H1 (cell line): Measurements from ENCODE around the gene ABCA1. TPM values are rescaled to one million over a fixed set of nuclear protein-coding genes. Genes with fewer than 3 reads are reported as not detected.

Experiments used
- CTCF ChIA-PET: fragments of 300-600 bp; sonication (Branson Sonifier 250); formaldehyde crosslinking; loops from one replicate; lab custom pipeline; 2021; ENCODE audit not compliant: partially characterized antibody; lab: Charles Lee
- POLR2A ChIA-PET: fragments of 300-600 bp; sonication (Branson Sonifier 250); formaldehyde crosslinking; loops from one replicate; lab custom pipeline; 2021; ENCODE audit warnings: inconsistent platforms; ENCODE audit not compliant: partially characterized antibody; lab: Charles Lee
- DNase-seq, 2 experiments: peaks; one replicate each; pipeline versions ENCODE4 v3.0.0 to v3.0.0-alpha.2; 2010 to 2022; ENCODE audit warnings: low spot score in 2 of 2, low read depth in 1 of 2, mixed read lengths in 1 of 2
- FAIRE-seq: peaks from 2 replicates; lab custom pipeline; 2011; peaks lifted over from hg19 to GRCh38; lab: Jason Lieb, UNC
- H2AFZ ChIP-seq: 2 replicates; pipeline ENCODE4 v1.8.1; 2012; ENCODE audit warnings: low read length, inconsistent platforms
- H2AK5ac ChIP-seq: 2 replicates; pipeline ENCODE4 v1.6.1; 2013; ENCODE audit warnings: low read depth, low read length
- H2BK120ac ChIP-seq: replicated peaks from 2 replicates; pipeline ENCODE3; 2013; ENCODE audit warnings: low read depth, low read length, inconsistent platforms
- H2BK12ac ChIP-seq: 2 replicates; pipeline ENCODE4 v1.6.1; 2013; ENCODE audit warnings: low read depth, low read length
- H2BK15ac ChIP-seq: 2 replicates; pipeline ENCODE4 v1.6.1; 2013; ENCODE audit warnings: low read length
- H2BK20ac ChIP-seq: 2 replicates; pipeline ENCODE4 v1.6.1; 2013; ENCODE audit warnings: low read length
- H2BK5ac ChIP-seq: 2 replicates; pipeline ENCODE4 v1.6.1; 2013; ENCODE audit warnings: low read depth, low read length
- H3K14ac ChIP-seq: 2 replicates; pipeline ENCODE4 v1.6.1; 2013; ENCODE audit warnings: inconsistent platforms; ENCODE audit not compliant: insufficient read length
- H3K18ac ChIP-seq: 2 replicates; pipeline ENCODE4 v1.6.1; 2013; ENCODE audit warnings: low read length; ENCODE audit errors: extremely low read depth
- H3K23ac ChIP-seq: 2 replicates; pipeline ENCODE4 v1.6.1; 2013; ENCODE audit warnings: inconsistent platforms; ENCODE audit not compliant: insufficient read length
- H3K23me2 ChIP-seq: 2 replicates; pipeline ENCODE4 v1.6.1; 2013; ENCODE audit warnings: low read depth, low read length
- H3K27ac ChIP-seq: 2 replicates; pipeline ENCODE4 v1.6.1; 2011; ENCODE audit warnings: low read depth, low read length, inconsistent platforms
- H3K27me3 ChIP-seq, 4 experiments: replicated peaks in 1 of 4; 1 replicate in 1 of 4; 2 replicates in 3 of 4; pipeline versions ENCODE4 v1.6.1 to v1.8.1; 2011 to 2013; ENCODE audit warnings: low read length in 3 of 4, mild to moderate bottlenecking in 3 of 4, inconsistent platforms in 2 of 4, mixed read lengths in 2 of 4, moderate library complexity in 1 of 4; ENCODE audit not compliant: control insufficient read depth in 3 of 4, insufficient read depth in 3 of 4; ENCODE audit errors: extremely low read depth in 1 of 4
- H3K36me3 ChIP-seq, 4 experiments: 2 replicates each; pipeline versions ENCODE4 v1.6.1 to v1.8.1; 2011 to 2013; ENCODE audit warnings: mild to moderate bottlenecking in 4 of 4, low read length in 3 of 4, moderate library complexity in 2 of 4, control low read depth in 1 of 4, inconsistent platforms in 1 of 4; ENCODE audit not compliant: insufficient read depth in 4 of 4, control insufficient read depth in 2 of 4
- H3K4ac ChIP-seq: replicated peaks from 2 replicates; pipeline ENCODE3; 2013; ENCODE audit warnings: low read length, low read depth, mixed read lengths, inconsistent platforms; ENCODE audit not compliant: insufficient read length
- H3K4me1 ChIP-seq, 4 experiments: replicated peaks in 1 of 4; 1 replicate in 1 of 4; 2 replicates in 3 of 4; pipeline versions ENCODE4 v1.6.1 to v1.8.1; 2011 to 2013; ENCODE audit warnings: low read length in 3 of 4, inconsistent platforms in 2 of 4, mixed read lengths in 1 of 4; ENCODE audit not compliant: insufficient read depth in 4 of 4, control insufficient read depth in 3 of 4
- H3K4me2 ChIP-seq, 2 experiments: 2 replicates each; pipeline versions ENCODE4 v1.6.1 to v1.8.1; 2011 to 2013; ENCODE audit warnings: low read depth in 2 of 2, low read length in 2 of 2, control low read depth in 1 of 2, inconsistent platforms in 1 of 2, mild to moderate bottlenecking in 1 of 2; ENCODE audit not compliant: insufficient read depth in 1 of 2
- H3K4me3 ChIP-seq, 4 experiments: fragments of 200-600, 300-600 bp in 1 of 4; sonication (generic), shearing (Covaris generic), sonication (Bioruptor Twin) in 1 of 4; 2 replicates each; pipeline versions ENCODE4 v1.5.1 to v1.8.1; 2011 to 2016; ENCODE audit warnings: low read length in 4 of 4, low read depth in 3 of 4, control low read depth in 2 of 4, inconsistent platforms in 2 of 4, mild to moderate bottlenecking in 2 of 4, mixed read lengths in 1 of 4, moderate library complexity in 1 of 4; ENCODE audit not compliant: insufficient read depth in 2 of 4; ENCODE audit errors: extremely low read depth in 1 of 4
- H3K56ac ChIP-seq: replicated peaks from 2 replicates; pipeline ENCODE3; 2013; ENCODE audit warnings: low read depth, mild to moderate bottlenecking, mixed read lengths, low read length, inconsistent platforms; ENCODE audit not compliant: insufficient read length
- H3K79me1 ChIP-seq: 2 replicates; pipeline ENCODE4 v1.6.1; 2013; ENCODE audit warnings: low read depth, low read length, control low read depth
- H3K79me2 ChIP-seq, 2 experiments: 2 replicates each; pipeline versions ENCODE4 v1.6.1 to v1.8.1; 2012 to 2013; ENCODE audit warnings: low read length in 2 of 2, mild to moderate bottlenecking in 2 of 2, inconsistent platforms in 1 of 2; ENCODE audit not compliant: insufficient read depth in 2 of 2, control insufficient read depth in 1 of 2
- H3K9ac ChIP-seq, 4 experiments: replicated peaks in 1 of 4; 1 replicate in 1 of 4; 2 replicates in 3 of 4; pipeline versions ENCODE4 v1.6.1 to v1.8.1; 2011 to 2013; ENCODE audit warnings: low read depth in 3 of 4, low read length in 3 of 4, control low read depth in 2 of 4, mild to moderate bottlenecking in 2 of 4, moderate library complexity in 2 of 4, inconsistent platforms in 1 of 4; ENCODE audit errors: extremely low read depth in 1 of 4
- H3K9me3 ChIP-seq, 2 experiments: 2 replicates each; pipeline versions ENCODE4 v1.6.1 to v1.8.1; 2012 to 2013; ENCODE audit warnings: mild to moderate bottlenecking in 2 of 2, moderate library complexity in 2 of 2, control low read depth in 1 of 2, inconsistent platforms in 1 of 2, low read depth in 1 of 2, low read length in 1 of 2, mixed read lengths in 1 of 2; ENCODE audit not compliant: insufficient read depth in 2 of 2
- H4K20me1 ChIP-seq, 2 experiments: replicated peaks in 1 of 2; 2 replicates each; pipeline versions ENCODE3 to v1.8.1; 2011 to 2013; ENCODE audit warnings: inconsistent platforms in 2 of 2, low read length in 2 of 2, mild to moderate bottlenecking in 1 of 2; ENCODE audit not compliant: insufficient read depth in 2 of 2, control insufficient read depth in 1 of 2
- H4K5ac ChIP-seq: 2 replicates; pipeline ENCODE4 v1.6.1; 2013; ENCODE audit warnings: low read length, low read depth, mixed read lengths, inconsistent platforms; ENCODE audit not compliant: insufficient read length
- H4K8ac ChIP-seq: 2 replicates; pipeline ENCODE4 v1.8.0; 2013; ENCODE audit warnings: mild to moderate bottlenecking, moderate library complexity, low read length, inconsistent platforms; ENCODE audit not compliant: insufficient read depth; ENCODE audit errors: extremely low read depth
- H4K91ac ChIP-seq: replicated peaks from 2 replicates; pipeline ENCODE3; 2013; ENCODE audit warnings: low read length, mixed read lengths, inconsistent platforms; ENCODE audit not compliant: insufficient read length
- RXRA ChIP-seq: IDR thresholded peaks from 2 replicates; pipeline ENCODE4 v1.6.1; 2011; ENCODE audit warnings: low read depth, mild to moderate bottlenecking, low read length, moderate library complexity; ENCODE audit not compliant: insufficient read depth
- SIRT6 ChIP-seq: IDR thresholded peaks from one replicate; pipeline ENCODE4 v1.7.1; 2012; ENCODE audit warnings: low read length, inconsistent platforms
- WGBS, 2 experiments: shearing (Covaris generic) in 1 of 2; methylation state at CpG; one replicate each; pipeline versions ENCODE4 v1.1.6 to v1.1.7; 2013 to 2015; ENCODE audit warnings: low lambda C conversion rate in 2 of 2, mixed read lengths in 2 of 2, inconsistent platforms in 1 of 2, low coverage in 1 of 2, missing lambda C conversion rate in 1 of 2; ENCODE audit not compliant: insufficient replicate concordance in 2 of 2, insufficient coverage in 1 of 2, insufficient read length in 1 of 2; ENCODE audit errors: extremely low coverage in 1 of 2, missing lambda C conversion rate in 1 of 2; 5-methylcytosine and 5-hydroxymethylcytosine counted together
- polyA plus RNA-seq, 7 experiments: library from polyadenylated mRNA; depleted of rRNA in 3 of 7; stranded (reverse) in 5 of 7; unstranded in 2 of 7; fragments of >200 nt in 5 of 7; fragments of 200-250 nt in 2 of 7; gene quantifications; 1 replicate in 5 of 7; 2 replicates in 1 of 7; 4 replicates in 1 of 7; pipeline versions ENCODE4 v1.2.1 to v1.2.3, GENCODE V29; 2011 to 2013; ENCODE audit warnings: missing spikeins in 2 of 7, mixed read lengths in 2 of 7
- total RNA-seq: library from RNA; stranded (reverse); fragmentation: NEBNext Ultra II Directional; extraction: Animal tissue kit (Norgen Biotek cat#: 25700); gene quantifications from 2 replicates; pipeline ENCODE4 v1.2.1, GENCODE V29; 2021
- TF ChIP-seq, protein P1 (sequence below): IDR thresholded peaks from 2 replicates; pipeline ENCODE4 v1.6.1; 2011; ENCODE audit warnings: low read length, improper control_type of control experiment

ABCA1 gene
- total and polyA plus RNA-seq, 2 of the 8 experiments (the other 6 are each of a cell fraction or from before 2014, with no cell fraction given), result 6.9 to 7.8 TPM

DNA sequence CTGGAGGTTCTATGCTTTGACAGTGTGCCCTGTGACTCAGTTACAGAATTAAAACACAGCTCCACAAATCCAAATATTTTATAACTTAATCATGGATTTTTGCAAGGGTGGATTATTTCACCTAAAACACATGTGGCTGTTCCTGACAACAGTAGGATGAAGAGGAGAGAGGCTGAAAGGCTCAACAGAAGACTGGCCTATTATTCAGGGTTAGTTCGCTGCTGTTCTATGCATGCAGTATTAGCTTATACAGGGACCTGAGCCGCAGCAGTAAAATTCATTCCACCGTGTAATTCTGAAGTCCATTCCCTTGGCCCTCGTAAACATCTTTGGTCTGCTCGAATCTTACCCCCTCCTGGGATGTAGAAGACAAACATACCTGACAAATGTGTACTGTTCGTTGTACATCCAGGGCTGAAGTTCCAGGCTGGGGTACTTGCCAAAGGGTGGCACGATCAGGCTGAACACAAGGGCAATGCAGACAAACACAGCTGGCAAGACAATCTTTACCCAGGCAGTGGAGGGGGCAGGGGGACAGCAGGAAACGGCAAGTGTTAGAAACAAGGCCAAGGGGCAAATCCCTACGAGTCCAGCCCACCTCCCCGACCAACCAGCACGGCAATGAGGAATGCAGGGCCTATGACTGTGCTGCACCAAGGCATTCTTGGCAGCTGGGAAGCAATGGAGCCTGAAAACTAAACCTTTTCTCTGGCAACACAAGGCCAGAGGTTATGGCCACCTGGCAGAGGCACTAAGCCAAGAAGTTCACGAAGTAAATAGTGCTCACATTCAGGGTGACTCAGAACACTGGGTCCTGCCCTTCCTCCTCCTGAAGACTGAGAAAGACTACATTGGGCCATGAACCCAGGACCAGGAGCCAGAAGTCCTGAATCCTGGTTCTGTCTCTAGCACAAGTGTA, 117.3 kb downstream of the ABCA1 start:
- DNase-seq (no peak), FAIRE-seq (no peak)
- CTCF ChIA-PET, result interaction anchor here (0.7 to 1.2 kb wide), 3 partner anchors 10 to 605 kb away, joined by 3 to 4 read pairs (median 3); no protein-coding TSS in a partner anchor

More for the DNA sequence above, 117.3 kb downstream of the ABCA1 start:
- Histone ChIP-seq H2BK120ac (no peak overlapping the region), H3K4me3 (no peak overlapping the region), H3K4me1 (peaks cover 0 to 2% (median 0%) of the 10 kb centered on the region in 4 experiments; a peak in 3 of 7 replicates), H3K36me3 (peaks cover 0 to 37% (median 18%) of the 10 kb centered on the region in 4 experiments; a peak in 7 of 8 replicates), H3K27ac (0 out of 2 replicates have a peak overlapping the region, but pooled peaks have one; percentile 16), H3K4me2 (no peak overlapping the region), H4K8ac (no peak overlapping the region), H2BK12ac (0 out of 2 replicates have a peak overlapping the region, but pooled peaks have one; percentile 27), H3K9ac (no peak overlapping the region), H3K18ac (no peak overlapping the region), H3K23me2 (no peaks in the 10 kb centered on the region), H3K79me1 (no peaks in the 10 kb centered on the region), H4K20me1 (no peaks in the 10 kb centered on the region), H2AFZ (no peak overlapping the region), H3K14ac (no peak overlapping the region), H2BK5ac (peak overlapping the region; percentile 10; the same call in 1 of the 2 replicates), H4K91ac (no peak overlapping the region), H2BK20ac (no peak overlapping the region), H2AK5ac (no peak overlapping the region), H3K79me2 (no peaks in the 10 kb centered on the region), H3K56ac (no peak overlapping the region), H3K23ac (no peak overlapping the region), H2BK15ac (no peak overlapping the region), H4K5ac (no peak overlapping the region), H3K4ac (no peak overlapping the region), H3K27me3 (no peaks in the 10 kb centered on the region), H3K9me3 (no peaks in the 10 kb centered on the region)
- POLR2A ChIA-PET, result interaction anchor here (1.0 to 1.8 kb wide), 2 partner anchors 8 to 17 kb away, joined by 3 read pairs; no protein-coding TSS in a partner anchor
- TF ChIP-seq, protein P1, sequence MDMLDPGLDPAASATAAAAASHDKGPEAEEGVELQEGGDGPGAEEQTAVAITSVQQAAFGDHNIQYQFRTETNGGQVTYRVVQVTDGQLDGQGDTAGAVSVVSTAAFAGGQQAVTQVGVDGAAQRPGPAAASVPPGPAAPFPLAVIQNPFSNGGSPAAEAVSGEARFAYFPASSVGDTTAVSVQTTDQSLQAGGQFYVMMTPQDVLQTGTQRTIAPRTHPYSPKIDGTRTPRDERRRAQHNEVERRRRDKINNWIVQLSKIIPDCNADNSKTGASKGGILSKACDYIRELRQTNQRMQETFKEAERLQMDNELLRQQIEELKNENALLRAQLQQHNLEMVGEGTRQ, result no peak
- TF ChIP-seq RXRA (no peak), SIRT6 (no peak)
- WGBS, 2 experiments, result 84% methylated on average over 12 of the region's 12 CpGs; no CpG with 5 or more reads in 1 of the 2 experiments
